ENCODE measurements around the gene CRYL1.

The CRYL1 gene

GRCh38 chr13:20489185-20489820 is 36.4 kb downstream of the CRYL1 start:
- ChIA-PET CTCF (interaction anchor here (0.7 to 2.7 kb wide), 8 partner anchors 113 to 436 kb away, joined by 3 to 16 read pairs (median 4); no protein-coding TSS in a partner anchor), POLR2A (no interaction called here)
- H3K27ac ChIP-seq (ENCODE audit: extremely low read depth, low read depth, low read length), result no peak overlapping the region

GRCh38 chr13:20487927-20488326 is 37.7 kb downstream of the CRYL1 start:
- TF ChIP-seq MZF1 (tag by site-specific recombination; IDR thresholded peaks at IDR 0.05; ENCODE audit: borderline replicate concordance) (no peak), ZNF112 (tag by site-specific recombination; IDR thresholded peaks at IDR 0.05) (no peak), ZNF133 (tag by site-specific recombination; IDR thresholded peaks at IDR 0.05) (no peak), ZNF202 (tag by site-specific recombination; IDR thresholded peaks at IDR 0.05; ENCODE audit: borderline replicate concordance) (no peak), ZNF623 (tag by site-specific recombination; IDR thresholded peaks at IDR 0.05) (no peak), ZNF223 (tag by site-specific recombination; IDR thresholded peaks at IDR 0.05) (no peak), ZNF280D (tag by site-specific recombination; IDR thresholded peaks at IDR 0.05) (no peak), ZNF19 (tag by site-specific recombination; IDR thresholded peaks at IDR 0.05; ENCODE audit: low read depth) (no peak), GLIS1 (tag by site-specific recombination; IDR thresholded peaks at IDR 0.05) (no peak)

More at GRCh38 chr13:20489185-20489820, 36.4 kb downstream of the CRYL1 start:
- H3K9me3 ChIP-seq (ENCODE audit: control insufficient read depth, insufficient read depth, low read depth, low read length), result no peaks in the 10 kb centered on the region
- no peaks in the 10 kb centered on the region for H3K4me1 ChIP-seq (ENCODE audit: control insufficient read depth, insufficient read depth, low read length)
- TF ChIP-seq ZNF654 (tag by site-specific recombination; IDR thresholded peaks at IDR 0.05; ENCODE audit: low read depth), result peak; percentile 20; the same call in 1 of the 2 replicates
- no peak for TF ChIP-seq ZNF629 (tag by site-specific recombination; IDR thresholded peaks at IDR 0.05)
- no peaks in the 10 kb centered on the region for H3K36me3 ChIP-seq (ENCODE audit: control insufficient read depth in 2 of 2, insufficient read depth in 1 of 2, low read length in 2 of 2)
- no peak overlapping the region for H3K4me3 ChIP-seq (ENCODE audit: low read depth, low read length)

DNA sequence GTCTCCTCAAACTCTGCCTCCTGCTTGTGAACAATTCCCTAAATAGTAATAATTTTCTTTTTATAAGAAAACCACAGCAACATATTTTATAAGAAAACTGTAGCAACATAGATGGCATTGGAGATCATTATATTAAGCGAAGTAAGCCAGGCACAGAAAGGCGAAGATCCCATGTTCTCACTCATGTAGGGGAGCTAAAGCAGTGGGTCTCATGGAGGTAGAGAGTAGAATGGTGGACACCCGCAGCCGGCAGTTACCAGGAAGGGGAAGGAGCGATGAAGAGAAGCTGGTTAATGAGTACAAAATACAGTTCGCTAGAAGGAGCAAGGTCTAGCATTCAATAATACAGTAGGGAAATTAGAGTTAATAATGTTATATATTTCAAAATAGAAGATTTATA is 42.9 kb downstream of the CRYL1 start:
- Histone ChIP-seq H3K9me3 (ENCODE audit: control insufficient read depth, insufficient read depth, low read depth, low read length) (no peaks in the 10 kb centered on the region), H3K36me3 (ENCODE audit: control insufficient read depth in 2 of 2, insufficient read depth in 1 of 2, low read length in 2 of 2) (no peaks in the 10 kb centered on the region), H3K4me1 (ENCODE audit: control insufficient read depth, insufficient read depth, low read length) (peaks cover 5% of the 10 kb centered on the region; the same call in 1 of the 2 replicates), H3K27ac (ENCODE audit: extremely low read depth, low read depth, low read length) (peak overlapping the region; percentile 62), H3K4me3 (ENCODE audit: low read depth, low read length) (no peak overlapping the region)
- CTCF ChIA-PET, result interaction anchor here (2.0 to 2.5 kb wide), 2 partner anchors 286 to 300 kb away, joined by 6 to 10 read pairs; no protein-coding TSS in a partner anchor
- POLR2A ChIA-PET, result no interaction called here
- peak; percentile 52; the same call in 1 of the 2 replicates for TF ChIP-seq PRDM10 (tag by site-specific recombination; IDR thresholded peaks at IDR 0.05)
- TF ChIP-seq ZNF624 (tag by site-specific recombination; IDR thresholded peaks at IDR 0.05), result no peak

More at GRCh38 chr13:20487927-20488326, 37.7 kb downstream of the CRYL1 start:
- Histone ChIP-seq H3K4me3 (ENCODE audit: low read depth, low read length) (no peak overlapping the region), H3K27ac (ENCODE audit: extremely low read depth, low read depth, low read length) (no peak overlapping the region), H3K36me3 (ENCODE audit: control insufficient read depth in 2 of 2, insufficient read depth in 1 of 2, low read length in 2 of 2) (no peaks in the 10 kb centered on the region), H3K9me3 (ENCODE audit: control insufficient read depth, insufficient read depth, low read depth, low read length) (no peaks in the 10 kb centered on the region), H3K4me1 (ENCODE audit: control insufficient read depth, insufficient read depth, low read length) (peaks cover 2% of the 10 kb centered on the region; the same call in 1 of the 2 replicates)
- CTCF ChIA-PET, result interaction anchor here (1.0 to 2.7 kb wide), 6 partner anchors 19 to 437 kb away, joined by 3 to 16 read pairs (median 6); no protein-coding TSS in a partner anchor
- POLR2A ChIA-PET, result no interaction called here
